Nephron (organoid): ENCODE results near the gene SDK2.

Source experiments
- H3K27ac Mint-ChIP-seq, 3 experiments: 2 replicates each; pipeline ENCODE4 v1.8.0; 2020; ENCODE audit warnings: mixed read lengths in 3 of 3, mild to moderate bottlenecking in 2 of 3, moderate library complexity in 1 of 3
- H3K27me3 Mint-ChIP-seq: 2 replicates; pipeline ENCODE4 v1.8.0; 2021; ENCODE audit warnings: low read depth, mild to moderate bottlenecking, moderate library complexity, mixed read lengths
- H3K36me3 Mint-ChIP-seq: 2 replicates; pipeline ENCODE4 v1.8.0; 2020; ENCODE audit warnings: low read depth, mixed read lengths
- H3K4me1 Mint-ChIP-seq: 2 replicates; pipeline ENCODE4 v1.8.0; 2020; ENCODE audit warnings: mixed read lengths
- H3K4me3 Mint-ChIP-seq, 3 experiments: 2 replicates each; pipeline ENCODE4 v1.8.0; 2020; ENCODE audit warnings: mild to moderate bottlenecking in 3 of 3, mixed read lengths in 3 of 3, moderate library complexity in 2 of 3
- H3K9me3 Mint-ChIP-seq: 2 replicates; pipeline ENCODE4 v1.8.0; 2020; ENCODE audit warnings: mixed read lengths
- TF ChIP-seq, protein P1 (sequence below), 3 experiments: fragments of 200-600 bp; sonication (generic); IDR thresholded peaks; one replicate each; pipeline ENCODE4 v1.5.0; 2021; ENCODE audit warnings: antibody characterized with exemption in 3 of 3; ENCODE audit not compliant: unreplicated experiment in 3 of 3

The SDK2 gene

GRCh38 chr17:73471924-73472323, 172.3 kb downstream of the SDK2 start:
- Mint-ChIP-seq H3K4me3 (no peak overlapping the region), H3K36me3 (peaks cover 4% of the 10 kb centered on the region), H3K27me3 (peaks cover under 1% of the 10 kb centered on the region), H3K4me1 (peaks cover 28% of the 10 kb centered on the region), H3K9me3 (peaks cover 3% of the 10 kb centered on the region), H3K27ac (no peak overlapping the region)
- TF ChIP-seq, protein P1, sequence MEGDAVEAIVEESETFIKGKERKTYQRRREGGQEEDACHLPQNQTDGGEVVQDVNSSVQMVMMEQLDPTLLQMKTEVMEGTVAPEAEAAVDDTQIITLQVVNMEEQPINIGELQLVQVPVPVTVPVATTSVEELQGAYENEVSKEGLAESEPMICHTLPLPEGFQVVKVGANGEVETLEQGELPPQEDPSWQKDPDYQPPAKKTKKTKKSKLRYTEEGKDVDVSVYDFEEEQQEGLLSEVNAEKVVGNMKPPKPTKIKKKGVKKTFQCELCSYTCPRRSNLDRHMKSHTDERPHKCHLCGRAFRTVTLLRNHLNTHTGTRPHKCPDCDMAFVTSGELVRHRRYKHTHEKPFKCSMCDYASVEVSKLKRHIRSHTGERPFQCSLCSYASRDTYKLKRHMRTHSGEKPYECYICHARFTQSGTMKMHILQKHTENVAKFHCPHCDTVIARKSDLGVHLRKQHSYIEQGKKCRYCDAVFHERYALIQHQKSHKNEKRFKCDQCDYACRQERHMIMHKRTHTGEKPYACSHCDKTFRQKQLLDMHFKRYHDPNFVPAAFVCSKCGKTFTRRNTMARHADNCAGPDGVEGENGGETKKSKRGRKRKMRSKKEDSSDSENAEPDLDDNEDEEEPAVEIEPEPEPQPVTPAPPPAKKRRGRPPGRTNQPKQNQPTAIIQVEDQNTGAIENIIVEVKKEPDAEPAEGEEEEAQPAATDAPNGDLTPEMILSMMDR (IDR thresholded peaks at IDR 0.05; ENCODE audit: unreplicated experiment in 3 of 3), result no peak

- H3K36me3 Mint-ChIP-seq, result peaks cover 4% of the 10 kb centered on the region
- TF ChIP-seq, protein P1 (IDR thresholded peaks at IDR 0.05; ENCODE audit: unreplicated experiment in 3 of 3), result no peak
- H3K4me1 Mint-ChIP-seq, result peaks cover 30% of the 10 kb centered on the region
- H3K27me3 Mint-ChIP-seq, result no peaks in the 10 kb centered on the region
- no peak overlapping the region for H3K4me3 Mint-ChIP-seq
- H3K27ac Mint-ChIP-seq, result no peak overlapping the region
- peaks cover 3% of the 10 kb centered on the region for H3K9me3 Mint-ChIP-seq
Observed at GRCh38 chr17:73470316-73470826, 173.9 kb downstream of the SDK2 start.

DNA sequence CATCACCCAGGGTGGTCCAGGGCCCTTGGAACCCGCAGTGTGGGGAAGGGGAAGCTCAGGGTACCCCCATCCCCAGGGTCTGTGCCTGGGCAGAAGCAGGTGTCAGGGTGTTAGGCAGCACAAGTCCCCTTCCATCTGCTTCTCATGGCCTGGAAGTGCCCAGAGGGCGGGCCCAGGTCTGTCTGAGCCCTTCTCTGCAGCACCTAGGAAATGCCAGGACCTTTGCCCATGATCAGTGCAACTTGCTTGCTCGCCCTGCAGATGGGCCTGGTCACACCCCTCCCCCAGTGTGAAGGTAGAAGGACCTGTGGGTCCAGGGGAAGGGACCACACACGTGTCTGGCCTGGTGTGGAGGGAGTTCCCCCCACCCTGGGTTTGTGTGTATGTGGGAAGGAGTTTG, 174.9 kb downstream of the SDK2 start:
- Mint-ChIP-seq H3K4me3 (no peak overlapping the region), H3K4me1 (peaks cover 24% of the 10 kb centered on the region), H3K27me3 (no peaks in the 10 kb centered on the region), H3K9me3 (peaks cover 3% of the 10 kb centered on the region), H3K27ac (no peak overlapping the region), H3K36me3 (peaks cover 4% of the 10 kb centered on the region)
- TF ChIP-seq, protein P1 (IDR thresholded peaks at IDR 0.05; ENCODE audit: unreplicated experiment in 3 of 3), result no peak

DNA sequence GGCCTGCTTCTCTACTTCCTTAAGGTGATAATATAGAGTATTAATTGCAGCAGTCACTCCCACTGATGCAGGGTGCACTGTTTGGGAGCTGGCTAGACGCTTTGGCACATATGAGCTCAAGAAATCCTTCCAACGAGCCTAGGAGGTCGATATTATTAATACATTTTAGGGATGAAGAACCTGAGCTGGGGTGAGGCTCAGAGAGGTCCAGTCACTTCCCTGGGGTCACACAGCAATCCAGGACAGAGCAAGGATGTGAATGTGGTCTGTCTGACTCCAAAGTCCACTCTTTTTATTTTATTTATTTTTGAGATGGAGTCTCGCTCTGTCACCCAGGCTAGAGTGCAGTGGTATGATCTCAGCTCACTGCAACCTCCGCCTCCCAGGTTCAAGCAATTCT, 176.0 kb downstream of the SDK2 start:
- TF ChIP-seq, protein P1 (IDR thresholded peaks at IDR 0.05; ENCODE audit: unreplicated experiment in 3 of 3), result no peak
- Mint-ChIP-seq H3K4me3 (no peak overlapping the region), H3K36me3 (peaks cover 4% of the 10 kb centered on the region), H3K27ac (no peak overlapping the region), H3K27me3 (no peaks in the 10 kb centered on the region), H3K9me3 (peaks cover 3% of the 10 kb centered on the region), H3K4me1 (peaks cover 23% of the 10 kb centered on the region)

- Mint-ChIP-seq H3K36me3 (peaks cover under 1% of the 10 kb centered on the region), H3K27me3 (no peaks in the 10 kb centered on the region), H3K4me3 (no peak overlapping the region), H3K27ac (no peak overlapping the region), H3K9me3 (peaks cover under 1% of the 10 kb centered on the region), H3K4me1 (peaks cover 23% of the 10 kb centered on the region)
- TF ChIP-seq, protein P1 (IDR thresholded peaks at IDR 0.05; ENCODE audit: unreplicated experiment in 3 of 3), result no peak
Observed at GRCh38 chr17:73467651-73468050, 176.6 kb downstream of the SDK2 start.

- Mint-ChIP-seq H3K4me3 (no peak overlapping the region), H3K4me1 (peaks cover 23% of the 10 kb centered on the region), H3K9me3 (no peaks in the 10 kb centered on the region), H3K27ac (no peak overlapping the region), H3K36me3 (no peaks in the 10 kb centered on the region), H3K27me3 (no peaks in the 10 kb centered on the region)
- TF ChIP-seq, protein P1 (IDR thresholded peaks at IDR 0.05; ENCODE audit: unreplicated experiment in 3 of 3), result no peak
Observed at GRCh38 chr17:73466704-73467433, 177.4 kb downstream of the SDK2 start.
